Neutrophil (primary cell): ENCODE measurements around the gene TTC23.

Source experiments
- H3K27ac ChIP-seq: fragments of 200-600 bp; sonication (generic); 2 replicates; pipeline ENCODE4 v1.5.1; 2016; ENCODE audit warnings: mild to moderate bottlenecking, moderate library complexity
- H3K27me3 ChIP-seq: fragments of 200-600 bp; sonication (generic); 2 replicates; pipeline ENCODE4 v1.6.0; 2016; ENCODE audit warnings: mild to moderate bottlenecking
- H3K36me3 ChIP-seq: fragments of 200-600 bp; sonication (generic); 2 replicates; pipeline ENCODE4 v1.5.1; 2017
- H3K4me1 ChIP-seq, 2 experiments: fragments of 200-600 bp in 1 of 2; sonication (generic) in 1 of 2; 1 replicate in 1 of 2; 2 replicates in 1 of 2; pipeline versions ENCODE4 v1.5.1 to v1.6.1; 2013 to 2016; ENCODE audit warnings: low read depth in 1 of 2, low read length in 1 of 2, mild to moderate bottlenecking in 1 of 2, moderate library complexity in 1 of 2; ENCODE audit not compliant: control insufficient read depth in 1 of 2, insufficient read depth in 1 of 2
- H3K4me3 ChIP-seq, 2 experiments: fragments of 200-600 bp in 1 of 2; sonication (generic) in 1 of 2; 1 replicate in 1 of 2; 2 replicates in 1 of 2; pipeline ENCODE4 v1.5.1; 2013 to 2016; ENCODE audit warnings: low read depth in 1 of 2, low read length in 1 of 2, mild to moderate bottlenecking in 1 of 2, moderate library complexity in 1 of 2
- H3K9me3 ChIP-seq: fragments of 200-600 bp; sonication (generic); 2 replicates; pipeline ENCODE4 v1.5.1; 2016
- CTCF ChIP-seq: fragments of 200-600 bp; sonication (generic); IDR thresholded peaks from 2 replicates; pipeline ENCODE4 v1.5.1; 2016; ENCODE audit warnings: antibody characterized with exemption

TTC23 gene

GRCh38 chr15:99163271-99164062 lies 85.9 kb downstream of the TTC23 start:
- H3K4me3 ChIP-seq: no peak overlapping the region
- no peak overlapping the region for H3K27ac ChIP-seq
- no peaks in the 10 kb centered on the region for H3K27me3 ChIP-seq
- H3K4me1 ChIP-seq: no peaks in the 10 kb centered on the region
- no peaks in the 10 kb centered on the region for H3K36me3 ChIP-seq
- no peak for TF ChIP-seq CTCF
- H3K9me3 ChIP-seq: no peaks in the 10 kb centered on the region

- no peak for TF ChIP-seq CTCF
- Histone ChIP-seq H3K27me3 (no peaks in the 10 kb centered on the region), H3K9me3 (no peaks in the 10 kb centered on the region), H3K27ac (no peak overlapping the region), H3K4me1 (no peaks in the 10 kb centered on the region), H3K4me3 (no peak overlapping the region), H3K36me3 (no peaks in the 10 kb centered on the region)
Measured at GRCh38 chr15:99158626-99159412, 90.6 kb downstream of the TTC23 start.

- Histone ChIP-seq H3K4me3 (no peak overlapping the region), H3K9me3 (no peaks in the 10 kb centered on the region), H3K27me3 (no peaks in the 10 kb centered on the region), H3K4me1 (no peaks in the 10 kb centered on the region), H3K27ac (no peak overlapping the region), H3K36me3 (no peaks in the 10 kb centered on the region)
- TF ChIP-seq CTCF: no peak
Measured at GRCh38 chr15:99157456-99157855, 91.9 kb downstream of the TTC23 start.

GRCh38 chr15:99155961-99156443 lies 93.4 kb downstream of the TTC23 start:
- Histone ChIP-seq H3K4me3 (no peak overlapping the region), H3K4me1 (no peaks in the 10 kb centered on the region), H3K27me3 (no peaks in the 10 kb centered on the region), H3K27ac (no peak overlapping the region), H3K9me3 (no peaks in the 10 kb centered on the region), H3K36me3 (no peaks in the 10 kb centered on the region)
- TF ChIP-seq CTCF: no peak

GRCh38 chr15:99154271-99154670 lies 95.1 kb downstream of the TTC23 start:
- no peaks in the 10 kb centered on the region for H3K27me3 ChIP-seq
- TF ChIP-seq CTCF: no peak
- no peaks in the 10 kb centered on the region for H3K4me1 ChIP-seq
- no peaks in the 10 kb centered on the region for H3K9me3 ChIP-seq
- H3K27ac ChIP-seq: no peak overlapping the region
- H3K36me3 ChIP-seq: no peaks in the 10 kb centered on the region
- H3K4me3 ChIP-seq: no peak overlapping the region
